Keratinocyte (primary cell): Measurements from ENCODE around the gene EIF5B.

Source experiments
- EZH2 ChIP-seq: IDR thresholded peaks from one replicate; pipeline ENCODE4 v1.6.1; 2012; ENCODE audit warnings: inconsistent platforms, mild to moderate bottlenecking, low read length, moderate library complexity
- TF ChIP-seq, protein P1 (sequence below), 3 experiments: IDR thresholded peaks in 1 of 3; conservative IDR thresholded peaks in 1 of 3; optimal IDR thresholded peaks in 1 of 3; 2 replicates in 2 of 3; 3 replicates in 1 of 3; pipeline versions ENCODE3 to v1.5.1; 2011; ENCODE audit warnings: low read length in 3 of 3, mild to moderate bottlenecking in 3 of 3, moderate library complexity in 2 of 3, control low read depth in 1 of 3, inconsistent platforms in 1 of 3; ENCODE audit not compliant: insufficient read depth in 2 of 3; ENCODE audit errors: extremely low read depth in 1 of 3

GRCh38 chr2:99403524-99403923, 66.3 kb downstream of the EIF5B start:
- TF ChIP-seq, protein P1, sequence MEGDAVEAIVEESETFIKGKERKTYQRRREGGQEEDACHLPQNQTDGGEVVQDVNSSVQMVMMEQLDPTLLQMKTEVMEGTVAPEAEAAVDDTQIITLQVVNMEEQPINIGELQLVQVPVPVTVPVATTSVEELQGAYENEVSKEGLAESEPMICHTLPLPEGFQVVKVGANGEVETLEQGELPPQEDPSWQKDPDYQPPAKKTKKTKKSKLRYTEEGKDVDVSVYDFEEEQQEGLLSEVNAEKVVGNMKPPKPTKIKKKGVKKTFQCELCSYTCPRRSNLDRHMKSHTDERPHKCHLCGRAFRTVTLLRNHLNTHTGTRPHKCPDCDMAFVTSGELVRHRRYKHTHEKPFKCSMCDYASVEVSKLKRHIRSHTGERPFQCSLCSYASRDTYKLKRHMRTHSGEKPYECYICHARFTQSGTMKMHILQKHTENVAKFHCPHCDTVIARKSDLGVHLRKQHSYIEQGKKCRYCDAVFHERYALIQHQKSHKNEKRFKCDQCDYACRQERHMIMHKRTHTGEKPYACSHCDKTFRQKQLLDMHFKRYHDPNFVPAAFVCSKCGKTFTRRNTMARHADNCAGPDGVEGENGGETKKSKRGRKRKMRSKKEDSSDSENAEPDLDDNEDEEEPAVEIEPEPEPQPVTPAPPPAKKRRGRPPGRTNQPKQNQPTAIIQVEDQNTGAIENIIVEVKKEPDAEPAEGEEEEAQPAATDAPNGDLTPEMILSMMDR (optimal IDR thresholded peaks at IDR 0.05 in 1 of 3, IDR thresholded peaks at IDR 0.05 in 1 of 3, conservative IDR thresholded peaks at IDR 0.05 in 1 of 3; ENCODE audit: extremely low read depth in 1 of 3, insufficient read depth in 2 of 3, low read length in 3 of 3): no peak
- TF ChIP-seq EZH2: no peak
